Neuronal stem cell (in vitro differentiated cells): ENCODE measurements around the gene FYN.

Source experiments
- DNase-seq: peaks from one replicate; pipeline ENCODE4 v3.0.0-alpha.2; 2013; ENCODE audit warnings: low spot score
- H2AFZ ChIP-seq: one replicate; pipeline ENCODE4 v1.6.1; 2013; ENCODE audit warnings: mild to moderate bottlenecking, low read length, inconsistent platforms
- H2AK5ac ChIP-seq: 2 replicates; pipeline ENCODE4 v1.6.1; 2013; ENCODE audit warnings: low read depth, mild to moderate bottlenecking, inconsistent platforms, low read length, moderate library complexity, mixed read lengths
- H2BK120ac ChIP-seq: 2 replicates; pipeline ENCODE4 v1.6.1; 2013; ENCODE audit warnings: low read depth, mild to moderate bottlenecking, inconsistent platforms, low read length, moderate library complexity, mixed read lengths
- H2BK12ac ChIP-seq: one replicate; pipeline ENCODE4 v1.6.1; 2013; ENCODE audit warnings: low read length, inconsistent platforms
- H2BK15ac ChIP-seq: 2 replicates; pipeline ENCODE4 v1.6.1; 2013; ENCODE audit warnings: mild to moderate bottlenecking, low read length, inconsistent platforms, mixed read lengths
- H2BK5ac ChIP-seq: one replicate; pipeline ENCODE4 v1.6.1; 2013; ENCODE audit warnings: inconsistent platforms, mild to moderate bottlenecking, low read length, moderate library complexity
- H3K14ac ChIP-seq: one replicate; pipeline ENCODE4 v1.6.1; 2013; ENCODE audit warnings: low read length, inconsistent platforms
- H3K18ac ChIP-seq: 2 replicates; pipeline ENCODE4 v1.6.1; 2013; ENCODE audit warnings: low read length, inconsistent platforms
- H3K23ac ChIP-seq: 2 replicates; pipeline ENCODE4 v1.6.1; 2013; ENCODE audit warnings: low read depth, mild to moderate bottlenecking, mixed read lengths, low read length, inconsistent platforms; ENCODE audit not compliant: poor library complexity
- H3K27ac ChIP-seq: replicated peaks from 3 replicates; pipeline ENCODE4 v1.5.1; 2013; ENCODE audit warnings: low read length, inconsistent platforms
- H3K27me3 ChIP-seq, 3 experiments: 2 replicates each; pipeline ENCODE4 v1.6.1; 2013; ENCODE audit warnings: low read length in 3 of 3, mild to moderate bottlenecking in 2 of 3, inconsistent platforms in 1 of 3, low read depth in 1 of 3, mixed read lengths in 1 of 3, moderate library complexity in 1 of 3; ENCODE audit not compliant: control insufficient read depth in 3 of 3, insufficient read depth in 3 of 3
- H3K36me3 ChIP-seq, 2 donors: replicated peaks in 1 of 2; 2 replicates each; pipeline ENCODE4 v1.6.1; 2013; ENCODE audit warnings: low read length in 2 of 2; ENCODE audit not compliant: control insufficient read depth in 2 of 2, insufficient read depth in 2 of 2
- H3K4ac ChIP-seq: 2 replicates; pipeline ENCODE4 v1.6.1; 2013; ENCODE audit warnings: inconsistent platforms, mild to moderate bottlenecking, low read length, moderate library complexity
- H3K4me1 ChIP-seq, 2 donors: 1 replicate in 1 of 2; 2 replicates in 1 of 2; pipeline ENCODE4 v1.6.1; 2013; ENCODE audit warnings: low read length in 2 of 2, low read depth in 1 of 2; ENCODE audit not compliant: control insufficient read depth in 2 of 2, insufficient read depth in 1 of 2
- H3K4me2 ChIP-seq: one replicate; pipeline ENCODE4 v1.6.1; 2013; ENCODE audit warnings: mild to moderate bottlenecking, low read length, inconsistent platforms; ENCODE audit not compliant: insufficient read depth, poor library complexity, severe bottlenecking
- H3K4me3 ChIP-seq, 2 donors: 2 replicates each; pipeline ENCODE4 v1.5.1; 2013; ENCODE audit warnings: low read length in 2 of 2, mild to moderate bottlenecking in 2 of 2, inconsistent platforms in 1 of 2, moderate library complexity in 1 of 2
- H3K79me1 ChIP-seq: one replicate; pipeline ENCODE4 v1.6.1; 2013; ENCODE audit warnings: low read depth, mild to moderate bottlenecking, inconsistent platforms, low read length, moderate library complexity
- H3K9ac ChIP-seq: one replicate; pipeline ENCODE4 v1.6.1; 2013; ENCODE audit warnings: mild to moderate bottlenecking, low read depth, low read length, inconsistent platforms; ENCODE audit not compliant: poor library complexity
- H3K9me3 ChIP-seq, 2 donors: replicated peaks in 1 of 2; 2 replicates each; pipeline versions ENCODE3 to v1.6.1; 2013; ENCODE audit warnings: low read length in 2 of 2, mild to moderate bottlenecking in 2 of 2, inconsistent platforms in 1 of 2, low read depth in 1 of 2, mixed read lengths in 1 of 2, moderate library complexity in 1 of 2; ENCODE audit not compliant: control insufficient read depth in 2 of 2, insufficient read depth in 1 of 2
- H4K8ac ChIP-seq: one replicate; pipeline ENCODE4 v1.6.1; 2013; ENCODE audit warnings: low read depth, mild to moderate bottlenecking, inconsistent platforms, low read length, moderate library complexity
- H4K91ac ChIP-seq: one replicate; pipeline ENCODE4 v1.6.1; 2013; ENCODE audit warnings: low read length, low read depth, mild to moderate bottlenecking, inconsistent platforms; ENCODE audit not compliant: poor library complexity
- WGBS, 2 donors: extraction: QIAGEN DNeasy Blood & Tissue Kit; methylation state at CpG; one replicate each; pipeline ENCODE4 v1.1.7; 2013; ENCODE audit warnings: missing lambda C conversion rate in 2 of 2, mixed read lengths in 1 of 2; ENCODE audit not compliant: insufficient read length in 2 of 2, insufficient replicate concordance in 1 of 2; ENCODE audit errors: extremely low coverage in 2 of 2; 5-methylcytosine and 5-hydroxymethylcytosine counted together

FYN gene

DNA sequence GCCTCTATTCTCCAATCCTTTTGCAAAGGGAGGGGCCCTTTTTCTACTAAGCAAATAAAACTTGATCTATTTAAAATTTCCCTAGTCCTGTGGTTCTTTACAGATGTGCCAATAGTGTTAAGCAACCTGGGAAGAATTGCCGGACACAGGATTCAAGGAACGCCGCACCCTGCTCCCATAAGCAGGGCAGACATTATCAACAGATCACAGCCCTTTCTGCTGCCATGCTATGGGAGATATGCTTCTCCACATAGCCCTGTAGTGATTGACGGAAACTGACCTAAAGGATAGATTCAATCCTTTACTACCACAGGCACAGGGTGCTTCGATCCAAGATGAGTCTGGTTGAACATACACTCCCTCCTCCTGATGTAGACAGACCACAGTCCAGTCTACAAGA, 149.2 kb downstream of the FYN start:
- H3K9ac ChIP-seq, result no peak overlapping the region
- no peak overlapping the region for H2BK5ac ChIP-seq
- H3K4ac ChIP-seq, result no peak overlapping the region
- no peaks in the 10 kb centered on the region for H3K27me3 ChIP-seq
- H3K18ac ChIP-seq, result no peak overlapping the region
- H3K9me3 ChIP-seq, result peaks cover 3 to 11% of the 10 kb centered on the region in 2 donors
- peaks cover 14 to 59% of the 10 kb centered on the region in 2 donors for H3K36me3 ChIP-seq
- H3K14ac ChIP-seq, result no peak overlapping the region
- H2AK5ac ChIP-seq, result no peak overlapping the region
- no peak overlapping the region for H4K8ac ChIP-seq
- H3K4me3 ChIP-seq, result no peak overlapping the region
- no peaks in the 10 kb centered on the region for H3K79me1 ChIP-seq
- H4K91ac ChIP-seq, result no peak overlapping the region
- DNase-seq, result no peak
- no peak overlapping the region for H3K23ac ChIP-seq
- peaks cover 0 to 4% of the 10 kb centered on the region in 2 donors for H3K4me1 ChIP-seq
- H2AFZ ChIP-seq, result no peak overlapping the region
- no peak overlapping the region for H2BK120ac ChIP-seq
- H2BK15ac ChIP-seq, result no peak overlapping the region
- no peak overlapping the region for H3K27ac ChIP-seq
- H2BK12ac ChIP-seq, result no peak overlapping the region
- no CpG with 5 or more reads among the region's 5 CpGs for WGBS, 2 donors
- H3K4me2 ChIP-seq, result no peak overlapping the region

DNA sequence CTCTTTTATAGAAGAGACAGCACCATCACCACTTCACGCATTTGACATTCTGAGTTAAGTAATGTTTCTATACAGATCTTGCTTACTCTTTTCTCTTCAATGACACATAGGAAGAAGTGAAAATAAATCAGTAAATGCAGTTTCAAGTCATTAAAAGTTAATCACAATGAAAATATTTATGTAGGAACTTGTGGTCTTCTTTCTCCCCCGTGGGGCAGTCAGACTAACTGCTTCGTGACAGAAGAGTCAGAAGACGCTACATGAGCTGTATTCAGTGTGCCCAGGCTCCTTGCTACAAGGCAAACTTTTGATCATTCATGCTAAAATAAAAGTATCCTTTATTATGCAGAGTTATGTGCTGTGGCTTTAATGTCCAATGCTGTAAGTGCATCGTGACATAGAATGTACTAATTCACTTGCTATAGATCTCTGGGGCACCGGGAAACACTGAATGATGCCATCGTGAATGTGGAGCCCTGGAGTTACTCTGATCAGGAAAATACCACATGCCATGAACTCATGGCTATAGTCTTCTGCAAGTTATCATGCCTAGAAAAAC, 149.8 kb downstream of the FYN start:
- H4K91ac ChIP-seq, result no peak overlapping the region
- no peak overlapping the region for H3K4ac ChIP-seq
- H3K23ac ChIP-seq, result no peak overlapping the region
- H3K79me1 ChIP-seq, result no peaks in the 10 kb centered on the region
- H3K9ac ChIP-seq, result no peak overlapping the region
- H2AK5ac ChIP-seq, result no peak overlapping the region
- no peak overlapping the region for H3K4me3 ChIP-seq
- no peak overlapping the region for H2BK5ac ChIP-seq
- no peak overlapping the region for H3K27ac ChIP-seq
- no peaks in the 10 kb centered on the region for H3K27me3 ChIP-seq
- no peak overlapping the region for H2BK120ac ChIP-seq
- no peak overlapping the region for H3K14ac ChIP-seq
- no peak for DNase-seq
- no peak overlapping the region for H2BK12ac ChIP-seq
- H3K4me1 ChIP-seq, result peaks cover 0 to 5% of the 10 kb centered on the region in 2 donors
- WGBS, 2 donors, result no CpG with 5 or more reads among the region's 7 CpGs
- peaks cover 14 to 65% of the 10 kb centered on the region in 2 donors for H3K36me3 ChIP-seq
- no peak overlapping the region for H2BK15ac ChIP-seq
- H2AFZ ChIP-seq, result no peak overlapping the region
- no peak overlapping the region for H3K4me2 ChIP-seq
- no peak overlapping the region for H4K8ac ChIP-seq
- H3K9me3 ChIP-seq, result peaks cover 3 to 10% of the 10 kb centered on the region in 2 donors
- no peak overlapping the region for H3K18ac ChIP-seq

DNA sequence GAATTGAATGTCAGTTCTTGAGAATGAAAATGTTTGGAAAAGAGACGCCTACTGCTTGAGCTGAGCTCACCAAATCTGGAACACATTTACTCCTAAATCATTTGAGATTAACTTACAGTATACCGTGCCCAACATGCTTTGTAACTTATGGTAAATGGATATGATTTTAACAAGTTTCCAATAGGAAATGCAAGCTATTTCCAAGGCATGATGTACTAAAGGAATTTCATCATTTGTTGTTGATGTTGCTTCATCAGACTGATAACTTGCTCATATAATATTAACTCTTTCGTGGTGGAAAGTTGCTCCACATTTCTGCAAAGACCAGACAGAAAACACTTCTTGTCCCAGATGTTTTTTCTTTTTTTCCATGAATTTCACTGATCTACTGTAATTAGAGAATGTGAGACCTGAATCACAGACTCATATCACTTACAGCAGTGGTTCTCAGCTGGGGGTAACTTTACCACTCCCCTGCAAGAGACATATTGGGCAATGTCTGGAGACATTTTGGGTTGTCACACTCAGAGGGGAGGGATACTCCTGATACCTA, 151.0 kb downstream of the FYN start:
- Histone ChIP-seq H2BK12ac (no peak overlapping the region), H3K9me3 (peaks cover 3 to 9% of the 10 kb centered on the region in 2 donors), H3K23ac (no peak overlapping the region), H3K4me2 (no peak overlapping the region), H3K4ac (no peak overlapping the region), H3K4me3 (no peak overlapping the region), H2AFZ (no peak overlapping the region), H3K18ac (no peak overlapping the region), H3K14ac (no peak overlapping the region), H4K91ac (no peak overlapping the region), H3K4me1 (peaks cover 0 to 7% of the 10 kb centered on the region in 2 donors), H3K27ac (no peak overlapping the region), H4K8ac (no peak overlapping the region), H2BK5ac (no peak overlapping the region), H3K79me1 (no peaks in the 10 kb centered on the region), H3K27me3 (no peaks in the 10 kb centered on the region), H2BK15ac (no peak overlapping the region), H2AK5ac (no peak overlapping the region), H2BK120ac (no peak overlapping the region), H3K9ac (no peak overlapping the region), H3K36me3 (peaks cover 15 to 74% of the 10 kb centered on the region in 2 donors)
- no peak for DNase-seq
- WGBS, 2 donors, result no CpG with 5 or more reads among the region's 3 CpGs

DNA sequence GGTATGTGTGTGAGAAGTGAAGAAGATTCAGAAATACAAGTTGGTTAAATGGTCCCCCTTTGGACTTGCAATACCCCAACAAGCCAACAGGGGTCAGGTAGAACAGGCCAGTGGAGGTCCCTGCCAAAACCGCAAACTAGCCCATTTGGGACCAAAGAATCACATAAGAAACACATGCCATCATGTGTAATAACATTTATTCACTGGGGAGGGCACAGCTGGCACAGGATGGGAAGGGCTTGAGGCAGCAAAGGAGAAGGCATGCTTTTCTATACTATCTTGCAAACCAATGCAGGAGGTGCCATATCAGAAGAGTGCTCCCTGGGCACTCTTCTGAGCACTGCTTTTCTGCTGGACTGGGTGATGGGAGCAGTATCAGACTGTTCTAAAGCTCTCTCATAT, 151.5 kb downstream of the FYN start:
- Histone ChIP-seq H2BK15ac (no peak overlapping the region), H2BK5ac (no peak overlapping the region), H3K27ac (no peak overlapping the region), H2BK12ac (no peak overlapping the region), H4K8ac (no peak overlapping the region), H3K4ac (no peak overlapping the region), H4K91ac (no peak overlapping the region), H2BK120ac (no peak overlapping the region), H2AFZ (no peak overlapping the region), H3K4me2 (no peak overlapping the region), H3K27me3 (no peaks in the 10 kb centered on the region), H3K14ac (no peak overlapping the region), H3K79me1 (no peaks in the 10 kb centered on the region), H3K18ac (no peak overlapping the region), H3K36me3 (peaks cover 15 to 73% of the 10 kb centered on the region in 2 donors), H3K23ac (no peak overlapping the region), H3K4me3 (no peak overlapping the region), H3K4me1 (peaks cover 0 to 7% of the 10 kb centered on the region in 2 donors), H2AK5ac (no peak overlapping the region), H3K9me3 (peaks cover 3 to 7% of the 10 kb centered on the region in 2 donors), H3K9ac (no peak overlapping the region)
- no CpG with 5 or more reads among the region's 1 CpG for WGBS, 2 donors
- no peak for DNase-seq
